Activated naive CD4-positive, alpha-beta T cell treated with anti-CD3 and anti-CD28 coated beads, Interleukin-2, amount 50 U/mL, for 24 hours (primary cell): ENCODE measurements around the gene SCUBE3.
A peak's percentile ranks its signal among the peaks of the same experiment; 100 is the strongest.

ENCODE experiments used
- H3K27ac Mint-ChIP-seq: one replicate; pipeline ENCODE4 v1.8.0; 2021; ENCODE audit warnings: mild to moderate bottlenecking, mixed read lengths
- H3K27me3 Mint-ChIP-seq: one replicate; pipeline ENCODE4 v1.8.0; 2021; ENCODE audit warnings: mixed read lengths
- H3K36me3 Mint-ChIP-seq: one replicate; pipeline ENCODE4 v1.8.0; 2021; ENCODE audit warnings: mixed read lengths
- H3K4me1 Mint-ChIP-seq: one replicate; pipeline ENCODE4 v1.8.0; 2021; ENCODE audit warnings: mixed read lengths
- H3K4me3 Mint-ChIP-seq: one replicate; pipeline ENCODE4 v1.8.0; 2021; ENCODE audit warnings: mild to moderate bottlenecking, mixed read lengths
- H3K9me3 Mint-ChIP-seq: one replicate; pipeline ENCODE4 v1.8.0; 2021; ENCODE audit warnings: mixed read lengths

The SCUBE3 gene

GRCh38 chr6:35259948-35260590 is 46.3 kb downstream of the SCUBE3 start:
- Mint-ChIP-seq H3K36me3 (no peaks in the 10 kb centered on the region), H3K27ac (peak overlapping the region; percentile 96)

GRCh38 chr6:35260591-35261570 is 47.1 kb downstream of the SCUBE3 start:
- Mint-ChIP-seq H3K27me3 (no peaks in the 10 kb centered on the region), H3K9me3 (no peaks in the 10 kb centered on the region), H3K4me1 (peaks cover 58% of the 10 kb centered on the region), H3K4me3 (peak overlapping the region; percentile 94), H3K27ac (peak overlapping the region; percentile 96), H3K36me3 (peaks cover 3% of the 10 kb centered on the region)

More at GRCh38 chr6:35259948-35260590, 46.3 kb downstream of the SCUBE3 start:
- no peaks in the 10 kb centered on the region for H3K9me3 Mint-ChIP-seq
- peaks cover 53% of the 10 kb centered on the region for H3K4me1 Mint-ChIP-seq
- no peaks in the 10 kb centered on the region for H3K27me3 Mint-ChIP-seq
- H3K4me3 Mint-ChIP-seq = peak overlapping the region; percentile 94

DNA sequence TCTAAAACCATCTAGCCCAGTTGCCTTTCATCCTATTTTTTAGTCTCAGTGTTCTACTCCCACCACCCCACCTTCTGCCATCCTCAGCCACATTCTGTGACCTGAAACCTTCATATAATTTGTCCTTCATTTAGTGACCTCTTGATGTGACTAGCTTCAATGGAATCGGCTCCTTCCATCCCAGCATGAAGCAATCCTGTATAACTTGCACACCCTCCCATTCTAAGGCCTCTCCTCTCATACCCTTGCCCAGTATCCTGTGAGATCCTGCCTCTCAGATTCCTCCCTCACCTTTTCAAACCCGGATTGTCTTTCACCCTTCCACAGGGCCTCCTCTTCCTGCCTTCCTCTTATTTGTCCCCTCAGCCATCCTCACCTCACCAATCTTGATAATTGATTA is 48.8 kb downstream of the SCUBE3 start:
- Mint-ChIP-seq H3K27me3 (no peaks in the 10 kb centered on the region), H3K9me3 (no peaks in the 10 kb centered on the region), H3K4me3 (no peak overlapping the region), H3K4me1 (peaks cover 62% of the 10 kb centered on the region), H3K36me3 (peaks cover 3% of the 10 kb centered on the region), H3K27ac (peak overlapping the region; percentile 33)

GRCh38 chr6:35264550-35265274 is 51.0 kb downstream of the SCUBE3 start:
- Mint-ChIP-seq H3K27ac (no peak overlapping the region), H3K27me3 (no peaks in the 10 kb centered on the region), H3K9me3 (no peaks in the 10 kb centered on the region), H3K36me3 (peaks cover 3% of the 10 kb centered on the region), H3K4me1 (peaks cover 69% of the 10 kb centered on the region), H3K4me3 (no peak overlapping the region)

DNA sequence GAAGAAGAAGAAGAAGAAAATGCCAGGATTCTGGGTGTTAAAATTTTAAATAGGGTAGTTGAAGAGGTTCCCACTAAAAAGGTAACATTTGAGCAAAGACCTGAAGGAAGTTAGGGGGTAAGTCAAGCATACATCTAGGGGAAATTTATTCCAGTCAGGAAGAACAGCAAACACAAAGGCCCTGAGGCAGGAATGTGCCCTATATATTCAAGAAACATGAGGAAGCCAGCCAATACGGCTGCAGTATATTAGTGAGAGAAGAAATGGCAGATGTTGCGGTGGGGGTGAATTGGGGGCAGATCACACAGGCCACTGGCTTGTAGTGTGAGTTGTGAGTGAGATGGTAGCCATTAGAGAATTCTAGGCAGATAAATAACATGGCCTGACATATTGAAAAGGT is 51.8 kb downstream of the SCUBE3 start:
- Mint-ChIP-seq H3K9me3 (no peaks in the 10 kb centered on the region), H3K4me3 (no peak overlapping the region), H3K27ac (no peak overlapping the region), H3K36me3 (peaks cover 5% of the 10 kb centered on the region), H3K27me3 (no peaks in the 10 kb centered on the region), H3K4me1 (peaks cover 63% of the 10 kb centered on the region)

DNA sequence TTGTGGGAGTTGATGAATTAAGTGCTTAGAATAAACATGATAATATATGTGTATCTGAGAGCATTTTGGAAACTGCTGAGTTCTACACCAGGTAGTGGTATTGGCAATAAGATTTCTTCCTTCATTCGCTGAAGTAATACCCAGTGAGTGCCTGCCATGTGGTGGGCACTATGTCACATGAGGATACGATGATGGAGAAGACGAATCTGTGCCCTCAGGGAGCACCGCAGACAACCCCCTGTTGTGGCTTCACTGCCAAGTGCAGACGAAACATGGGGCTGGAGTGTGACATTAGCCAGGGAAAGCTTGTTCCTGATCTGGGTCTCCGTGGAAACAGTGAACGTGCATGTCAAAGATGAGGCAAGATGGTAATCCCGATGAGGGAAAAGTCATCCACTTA is 53.7 kb downstream of the SCUBE3 start:
- no peaks in the 10 kb centered on the region for H3K9me3 Mint-ChIP-seq
- peaks cover 5% of the 10 kb centered on the region for H3K36me3 Mint-ChIP-seq
- H3K4me3 Mint-ChIP-seq = no peak overlapping the region
- no peaks in the 10 kb centered on the region for H3K27me3 Mint-ChIP-seq
- peaks cover 45% of the 10 kb centered on the region for H3K4me1 Mint-ChIP-seq
- no peak overlapping the region for H3K27ac Mint-ChIP-seq

DNA sequence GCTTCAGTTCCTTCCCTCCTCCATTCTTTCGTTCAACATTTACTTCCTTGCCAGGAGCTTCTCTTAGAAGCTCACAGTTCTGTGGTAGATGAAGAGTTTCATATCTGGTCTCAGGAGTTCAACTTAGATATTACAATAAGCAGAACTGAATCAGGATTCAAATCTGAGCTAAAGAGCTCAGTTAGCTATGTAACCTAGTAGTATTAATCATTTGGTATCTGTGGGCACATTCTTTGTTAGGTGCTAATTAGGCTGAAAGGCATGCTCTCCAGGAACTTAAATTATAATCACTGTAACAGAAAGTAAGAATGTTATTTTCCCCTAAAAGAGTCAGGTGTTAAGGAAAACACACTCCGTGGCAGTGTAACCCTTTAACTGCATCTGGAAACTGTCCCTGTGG is 54.1 kb downstream of the SCUBE3 start:
- peaks cover 40% of the 10 kb centered on the region for H3K4me1 Mint-ChIP-seq
- H3K4me3 Mint-ChIP-seq = no peak overlapping the region
- H3K27ac Mint-ChIP-seq = no peak overlapping the region
- no peaks in the 10 kb centered on the region for H3K27me3 Mint-ChIP-seq
- peaks cover 5% of the 10 kb centered on the region for H3K36me3 Mint-ChIP-seq
- no peaks in the 10 kb centered on the region for H3K9me3 Mint-ChIP-seq

- H3K9me3 Mint-ChIP-seq = no peaks in the 10 kb centered on the region
- H3K4me1 Mint-ChIP-seq = peaks cover 30% of the 10 kb centered on the region
- H3K27ac Mint-ChIP-seq = no peak overlapping the region
- peaks cover 2% of the 10 kb centered on the region for H3K36me3 Mint-ChIP-seq
- no peak overlapping the region for H3K4me3 Mint-ChIP-seq
- no peaks in the 10 kb centered on the region for H3K27me3 Mint-ChIP-seq
Observed at GRCh38 chr6:35272005-35272404, 58.2 kb downstream of the SCUBE3 start.

DNA sequence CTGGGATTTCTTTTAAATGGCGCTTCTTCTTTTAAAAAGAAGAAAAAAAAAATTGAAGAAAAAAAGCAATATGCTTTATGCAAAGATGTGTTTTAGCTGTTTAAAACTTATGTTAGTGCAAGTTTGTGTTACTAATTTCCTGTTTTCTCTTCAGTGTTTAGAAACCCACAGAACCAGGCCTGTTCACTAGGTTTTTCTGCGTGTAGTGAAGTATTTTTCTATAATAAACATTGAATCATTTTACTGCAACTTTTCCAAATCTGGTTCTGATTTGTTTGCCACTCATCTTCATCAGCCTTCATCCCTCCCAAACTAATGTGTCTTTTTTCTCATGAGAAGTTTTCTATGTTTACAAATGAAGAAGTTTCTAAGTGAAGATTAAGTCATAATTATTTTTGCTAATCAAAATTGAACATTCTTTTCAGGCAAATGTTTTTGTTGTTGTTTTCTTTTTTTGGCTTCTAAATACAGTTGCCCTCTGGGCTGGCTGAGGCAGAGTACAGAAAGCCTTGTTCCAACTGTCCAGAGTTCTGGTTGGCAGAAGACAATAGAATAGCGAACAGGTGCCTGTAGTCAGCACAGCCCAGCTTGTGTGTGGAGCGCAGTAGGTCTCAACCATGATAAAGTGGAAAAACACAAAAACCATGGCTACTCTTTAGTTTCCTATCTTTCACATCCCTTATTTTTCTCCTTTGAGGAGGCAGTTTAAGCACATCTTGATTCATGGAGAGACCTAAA is 60.2 kb downstream of the SCUBE3 start:
- no peak overlapping the region for H3K27ac Mint-ChIP-seq

DNA sequence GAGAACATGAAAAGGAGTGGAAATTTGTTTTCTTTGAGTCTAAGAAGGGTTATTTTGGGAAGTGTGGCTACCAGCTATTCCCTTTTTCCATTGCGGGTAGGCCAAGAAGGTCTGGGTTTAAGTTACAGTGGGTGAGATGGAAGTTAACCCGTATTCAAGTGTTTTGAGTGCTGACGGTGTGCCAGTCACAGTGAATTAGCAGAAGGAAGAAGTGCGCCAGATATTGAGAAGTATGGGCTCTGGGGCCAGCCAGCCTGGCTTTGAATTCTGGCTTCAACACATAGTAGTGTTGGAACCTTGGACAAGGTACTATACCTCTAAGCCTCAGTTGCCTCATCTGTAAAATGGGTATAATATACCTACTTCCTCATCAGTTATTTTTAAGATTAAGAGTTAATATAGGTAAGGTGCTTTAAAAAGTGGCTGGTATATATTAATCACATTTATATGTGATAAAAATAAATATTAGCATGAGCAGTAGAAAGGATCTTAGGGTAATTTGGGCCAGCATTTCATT is 62.0 kb downstream of the SCUBE3 start:
- Mint-ChIP-seq H3K36me3 (no peaks in the 10 kb centered on the region), H3K27ac (no peak overlapping the region), H3K27me3 (no peaks in the 10 kb centered on the region), H3K4me1 (peaks cover 22% of the 10 kb centered on the region), H3K4me3 (no peak overlapping the region), H3K9me3 (no peaks in the 10 kb centered on the region)

More for the DNA sequence above, 60.2 kb downstream of the SCUBE3 start:
- H3K4me1 Mint-ChIP-seq = peaks cover 25% of the 10 kb centered on the region
- peaks cover 2% of the 10 kb centered on the region for H3K36me3 Mint-ChIP-seq
- H3K27me3 Mint-ChIP-seq = no peaks in the 10 kb centered on the region
- no peak overlapping the region for H3K4me3 Mint-ChIP-seq
- no peaks in the 10 kb centered on the region for H3K9me3 Mint-ChIP-seq

- no peaks in the 10 kb centered on the region for H3K27me3 Mint-ChIP-seq
- no peaks in the 10 kb centered on the region for H3K9me3 Mint-ChIP-seq
- peaks cover 22% of the 10 kb centered on the region for H3K4me1 Mint-ChIP-seq
- peaks cover 9% of the 10 kb centered on the region for H3K36me3 Mint-ChIP-seq
- H3K27ac Mint-ChIP-seq = no peak overlapping the region
- no peak overlapping the region for H3K4me3 Mint-ChIP-seq
Observed at GRCh38 chr6:35278708-35279107, 65.0 kb downstream of the SCUBE3 start.

DNA sequence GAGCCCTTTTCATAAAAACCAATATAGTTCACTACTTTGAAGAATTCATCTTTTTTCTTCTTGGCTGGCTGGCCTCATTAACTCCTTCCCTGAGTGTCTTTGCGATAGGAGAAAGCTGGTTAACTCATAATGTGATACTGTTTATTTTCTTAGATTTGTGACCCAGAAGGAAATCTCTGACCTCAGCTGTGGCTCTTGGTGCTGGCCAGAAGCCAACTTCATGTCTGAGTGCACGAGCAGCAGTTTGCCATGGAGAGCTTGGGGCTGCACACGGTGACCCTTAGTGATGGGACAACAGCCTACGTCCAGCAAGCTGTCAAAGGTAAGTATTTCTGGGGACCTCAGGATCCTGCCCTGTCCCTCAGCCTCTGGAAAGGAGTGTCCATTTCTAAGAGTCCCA is 67.1 kb downstream of the SCUBE3 start:
- Mint-ChIP-seq H3K4me3 (no peak overlapping the region), H3K27me3 (no peaks in the 10 kb centered on the region), H3K9me3 (no peaks in the 10 kb centered on the region), H3K4me1 (peaks cover 5% of the 10 kb centered on the region), H3K36me3 (peaks cover 9% of the 10 kb centered on the region), H3K27ac (no peak overlapping the region)

- Mint-ChIP-seq H3K9me3 (no peaks in the 10 kb centered on the region), H3K27me3 (no peaks in the 10 kb centered on the region), H3K36me3 (peaks cover 12% of the 10 kb centered on the region), H3K27ac (no peak overlapping the region), H3K4me3 (no peak overlapping the region), H3K4me1 (peaks cover 5% of the 10 kb centered on the region)
Observed at GRCh38 chr6:35282472-35282871, 68.7 kb downstream of the SCUBE3 start.

DNA sequence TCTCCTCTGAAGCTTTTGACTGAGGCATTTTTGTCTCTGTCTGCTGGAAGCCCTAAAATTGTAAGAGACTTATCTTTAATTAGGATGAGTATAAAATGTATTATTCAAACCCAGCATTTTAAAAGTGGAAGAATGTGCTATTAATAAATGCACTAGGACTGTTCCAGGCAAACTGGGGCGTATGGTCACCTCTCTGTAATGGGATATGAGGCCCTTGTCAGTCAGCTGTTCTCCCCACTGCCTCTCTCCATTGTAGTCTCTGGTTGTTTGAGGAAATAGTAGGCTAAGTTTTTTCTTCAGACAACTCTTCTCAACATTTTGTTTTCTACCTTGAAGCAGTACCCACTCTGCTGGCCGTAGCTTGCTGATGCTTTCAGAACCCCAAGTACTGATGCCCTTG is 69.6 kb downstream of the SCUBE3 start:
- peaks cover 4% of the 10 kb centered on the region for H3K4me1 Mint-ChIP-seq
- H3K27me3 Mint-ChIP-seq = no peaks in the 10 kb centered on the region
- no peaks in the 10 kb centered on the region for H3K9me3 Mint-ChIP-seq
- H3K36me3 Mint-ChIP-seq = peaks cover 12% of the 10 kb centered on the region
- H3K4me3 Mint-ChIP-seq = no peak overlapping the region
- no peak overlapping the region for H3K27ac Mint-ChIP-seq
